ENCODE results near the gene SYNDIG1.

SYNDIG1 gene

DNA sequence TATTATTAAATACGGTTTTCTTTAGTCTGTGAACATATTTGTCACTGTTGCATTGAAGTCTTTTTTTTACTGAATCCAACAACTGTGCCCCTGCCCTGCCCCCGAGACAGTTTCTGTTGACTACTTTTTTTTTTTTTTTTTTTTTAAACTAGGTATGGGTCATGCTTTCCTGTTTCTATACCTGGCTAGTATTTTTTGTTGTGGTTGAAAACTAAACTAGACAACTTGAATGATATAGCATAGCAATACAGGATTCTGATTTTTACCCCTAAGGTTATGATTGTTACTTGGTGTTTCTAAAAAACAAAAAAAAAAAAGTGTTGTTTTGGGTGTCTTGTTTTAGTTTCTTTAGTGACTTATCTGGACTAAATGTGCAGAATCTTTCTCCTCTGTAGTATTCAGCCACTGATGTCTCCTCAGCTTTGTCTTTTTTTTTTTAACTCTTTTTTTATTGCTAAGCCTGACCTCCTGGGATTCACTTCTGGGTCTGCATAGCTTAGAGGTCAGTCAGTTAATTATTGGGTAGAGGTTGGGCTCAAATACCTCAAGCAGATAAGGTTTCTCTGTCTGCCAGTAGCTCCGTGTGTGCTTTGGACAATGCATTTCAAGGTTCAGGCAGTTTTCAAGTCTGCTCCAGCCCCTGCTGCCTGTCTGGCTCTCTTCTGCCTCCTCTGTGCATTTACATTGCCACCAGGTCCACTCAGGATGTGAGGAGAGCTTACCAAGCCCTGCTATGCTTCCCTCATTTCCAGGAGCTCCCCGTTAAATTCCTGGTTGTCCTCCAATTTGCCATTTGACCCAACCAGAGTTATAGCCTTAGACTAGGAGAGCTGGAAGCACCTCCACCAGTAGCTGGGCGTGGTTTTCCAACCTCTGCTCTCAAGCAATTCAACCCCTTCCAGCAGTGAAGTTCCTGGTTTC lies 91.4 kb downstream of the SYNDIG1 start:
- DNase-seq: no peak

- DNase-seq: no peak
Observed at GRCh38 chr20:24565835-24566351, 96.5 kb downstream of the SYNDIG1 start.

DNA sequence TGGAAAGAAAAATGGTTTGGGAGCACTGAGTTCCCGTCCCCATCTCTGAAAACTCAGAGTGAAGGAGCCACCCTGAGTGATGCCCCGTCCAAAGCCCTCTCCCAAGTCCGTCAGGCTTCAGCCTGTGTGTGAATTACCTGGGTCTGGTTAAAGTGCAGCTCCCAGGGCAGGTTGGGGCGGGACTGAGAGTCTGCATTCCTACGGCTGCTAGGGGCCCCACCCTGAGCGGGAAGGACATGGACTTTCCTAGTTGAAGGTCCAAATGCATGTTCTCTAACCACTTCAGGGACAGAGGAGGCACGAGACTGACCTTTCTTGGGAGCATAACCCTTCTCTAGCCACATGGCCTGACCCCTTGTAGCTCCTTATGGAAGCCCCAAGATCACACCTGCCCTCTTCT lies 97.2 kb downstream of the SYNDIG1 start:
- DNase-seq: no peak

DNA sequence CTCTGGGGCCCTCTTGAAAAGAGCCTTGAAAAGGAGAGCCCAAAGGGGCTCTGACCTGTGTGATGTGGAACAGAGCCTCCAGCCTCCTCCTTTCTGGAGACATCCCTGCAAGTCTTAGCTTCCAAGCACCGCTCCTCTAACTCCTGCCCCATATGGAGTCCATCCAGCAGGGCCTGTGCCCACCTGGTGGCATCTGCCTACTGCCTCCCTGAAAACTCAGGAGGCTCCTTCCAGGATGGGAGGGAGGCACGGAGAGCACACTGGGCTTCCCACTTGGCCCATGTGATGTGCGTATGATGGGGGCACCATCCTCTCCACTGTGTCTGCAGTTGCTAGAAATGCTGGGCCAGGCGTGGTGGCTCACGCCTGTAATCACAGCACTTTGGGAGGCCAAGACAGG lies 98.1 kb downstream of the SYNDIG1 start:
- DNase-seq: no peak

- no peak for DNase-seq
Observed at GRCh38 chr20:24568842-24569241, 99.4 kb downstream of the SYNDIG1 start.

- DNase-seq: no peak
Observed at GRCh38 chr20:24571159-24571558, 101.7 kb downstream of the SYNDIG1 start.

DNA sequence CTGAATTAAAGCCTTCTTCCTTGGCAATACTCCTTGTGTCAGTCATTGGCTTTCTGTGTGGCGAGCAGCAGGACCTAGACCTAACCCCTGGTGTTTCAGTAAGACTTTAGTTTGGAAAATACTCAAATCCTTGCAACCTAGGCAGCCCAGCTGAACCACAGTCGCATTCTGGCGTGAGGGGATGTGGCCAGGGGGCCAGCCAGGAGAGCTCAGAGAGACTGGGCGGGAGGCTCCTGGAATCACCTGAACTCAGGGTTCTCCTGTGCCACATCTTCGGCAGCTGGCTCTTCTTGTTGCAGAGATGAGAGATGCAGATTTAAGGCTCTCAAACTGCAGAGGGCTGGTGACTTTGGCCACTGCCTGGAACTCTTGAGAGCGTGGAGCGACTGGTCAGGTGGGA lies 102.7 kb downstream of the SYNDIG1 start:
- DNase-seq: no peak

DNA sequence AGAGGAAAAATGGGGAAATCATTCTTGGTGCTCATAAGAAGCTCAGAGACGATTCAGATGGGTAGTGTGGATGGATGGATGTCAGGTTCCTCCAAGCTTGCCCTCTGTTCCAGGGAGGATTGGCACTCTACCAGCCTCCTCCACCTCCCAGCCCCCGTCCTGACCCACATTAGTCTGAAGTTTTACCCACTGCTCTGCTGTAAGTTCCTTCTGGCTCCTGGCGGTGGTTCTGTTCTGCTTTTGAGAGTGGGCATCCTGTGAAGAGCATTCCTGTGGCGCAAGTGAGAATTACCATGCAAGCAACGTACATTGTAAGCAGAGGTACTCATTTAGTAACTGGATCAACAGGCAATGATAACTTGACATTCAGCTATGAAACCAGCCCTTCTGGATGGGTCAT lies 103.4 kb downstream of the SYNDIG1 start:
- DNase-seq: peak in 1 of 51 donors; percentile 16

DNA sequence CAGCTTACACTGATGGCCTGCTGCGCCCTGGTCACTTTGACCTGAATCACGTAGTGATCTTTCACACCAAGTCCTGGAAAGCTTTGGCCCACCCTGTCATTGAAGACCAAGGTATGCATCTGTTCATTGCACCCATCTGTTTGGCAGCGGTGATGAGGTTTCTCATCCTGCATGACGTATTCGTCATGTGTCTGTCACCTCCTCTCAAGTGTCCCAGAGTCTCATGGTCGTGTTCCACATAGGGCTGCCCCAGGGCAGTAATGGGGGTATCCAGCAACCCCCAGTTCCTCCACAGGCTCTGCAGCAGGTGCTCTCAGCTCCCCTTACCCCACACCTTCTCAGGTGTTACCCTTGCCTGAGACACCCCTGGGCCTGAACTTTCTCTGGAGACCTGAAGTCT lies 104.1 kb downstream of the SYNDIG1 start:
- no peak for DNase-seq

- DNase-seq: no peak
Observed at GRCh38 chr20:24574307-24574706, 104.9 kb downstream of the SYNDIG1 start.

DNA sequence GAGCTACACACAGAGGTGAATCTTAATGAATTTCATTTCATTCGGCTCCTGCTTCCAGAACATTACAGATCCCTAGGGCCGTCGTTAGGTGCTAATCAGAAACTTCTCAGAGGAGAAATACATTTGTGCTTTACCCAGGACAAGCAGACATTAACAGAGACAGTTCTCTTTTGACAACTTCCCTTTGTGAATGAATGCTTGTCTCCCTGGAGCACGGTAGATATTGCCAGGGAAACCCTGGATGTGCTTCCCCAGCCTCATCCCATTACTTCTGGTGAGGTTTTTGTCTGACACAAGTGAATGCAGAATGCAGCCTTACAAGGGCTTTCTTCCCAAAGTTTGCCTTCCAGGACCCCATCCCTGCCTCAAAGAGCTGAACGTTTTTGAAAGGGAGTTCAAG lies 105.4 kb downstream of the SYNDIG1 start:
- no peak for DNase-seq

DNA sequence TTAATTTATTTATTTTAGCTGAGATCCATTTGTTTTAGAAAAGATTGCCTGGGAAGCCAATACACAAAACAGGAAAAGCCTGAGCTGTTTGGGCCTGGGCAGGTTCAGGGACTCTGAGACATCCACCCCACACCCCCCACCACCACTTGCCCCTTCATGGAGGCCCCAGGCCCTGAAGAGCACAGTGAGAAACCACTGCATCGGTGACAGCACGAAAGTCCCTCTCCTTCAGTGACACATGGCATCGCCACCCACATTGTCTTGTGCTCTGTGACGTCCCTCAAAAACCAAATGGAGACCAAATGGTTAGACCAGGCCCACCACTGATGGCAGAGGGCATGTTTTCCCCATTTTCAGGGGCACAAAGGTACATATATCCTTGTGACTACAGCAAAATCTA lies 106.4 kb downstream of the SYNDIG1 start:
- no peak for DNase-seq

GRCh38 chr20:24576447-24576846 lies 107.0 kb downstream of the SYNDIG1 start:
- no peak for DNase-seq

GRCh38 chr20:24577271-24577909 lies 108.0 kb downstream of the SYNDIG1 start:
- DNase-seq: no peak

DNA sequence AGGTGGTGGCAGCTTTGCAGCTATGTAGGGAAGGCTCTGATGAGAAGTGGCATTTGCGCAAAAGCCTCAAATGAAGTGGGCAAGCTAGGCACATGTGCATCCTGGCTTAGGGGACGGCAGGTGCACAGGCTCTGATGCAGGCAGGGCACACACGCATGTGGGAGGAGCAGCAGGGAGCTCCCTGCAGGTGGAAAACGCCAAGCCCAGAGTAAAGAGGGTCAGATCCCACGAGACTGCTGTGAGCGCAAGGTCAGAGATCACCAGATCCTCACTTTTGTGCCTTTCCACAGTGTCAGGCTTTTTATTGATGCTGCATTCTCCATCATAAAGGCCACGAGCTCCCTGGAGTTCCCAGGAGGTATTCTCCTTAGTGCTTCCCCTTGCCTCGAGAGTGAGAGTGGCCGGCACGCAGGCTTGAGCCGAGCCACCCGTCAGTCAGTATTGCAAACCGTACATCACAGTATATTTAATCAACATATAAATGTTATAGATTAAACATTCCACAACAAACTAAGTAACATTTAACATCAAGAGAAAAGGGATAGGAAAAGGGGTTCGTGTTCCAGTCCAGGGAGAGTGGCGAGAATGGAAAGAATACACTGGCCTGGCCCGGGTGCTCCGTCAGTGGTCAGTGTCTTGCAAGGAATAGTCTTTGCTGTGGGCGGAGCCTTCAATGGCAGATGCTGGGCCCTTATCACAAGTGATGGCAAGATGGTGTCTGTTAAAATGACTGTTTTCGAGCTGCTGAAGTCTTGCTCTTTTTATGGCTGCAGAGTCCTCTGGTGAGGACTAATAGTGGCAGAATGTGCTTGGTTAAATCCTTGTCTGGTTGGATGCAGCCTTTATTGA lies 109.4 kb downstream of the SYNDIG1 start:
- no peak for DNase-seq

GRCh38 chr20:24579475-24579874 lies 110.0 kb downstream of the SYNDIG1 start:
- DNase-seq: no peak

- DNase-seq: no peak
Observed at GRCh38 chr20:24580006-24580405, 110.6 kb downstream of the SYNDIG1 start.

- peak in 1 of 51 donors; percentile 45 for DNase-seq
Observed at GRCh38 chr20:24580855-24581254, 111.4 kb downstream of the SYNDIG1 start.

GRCh38 chr20:24581443-24582170 lies 112.2 kb downstream of the SYNDIG1 start:
- no peak for DNase-seq

DNA sequence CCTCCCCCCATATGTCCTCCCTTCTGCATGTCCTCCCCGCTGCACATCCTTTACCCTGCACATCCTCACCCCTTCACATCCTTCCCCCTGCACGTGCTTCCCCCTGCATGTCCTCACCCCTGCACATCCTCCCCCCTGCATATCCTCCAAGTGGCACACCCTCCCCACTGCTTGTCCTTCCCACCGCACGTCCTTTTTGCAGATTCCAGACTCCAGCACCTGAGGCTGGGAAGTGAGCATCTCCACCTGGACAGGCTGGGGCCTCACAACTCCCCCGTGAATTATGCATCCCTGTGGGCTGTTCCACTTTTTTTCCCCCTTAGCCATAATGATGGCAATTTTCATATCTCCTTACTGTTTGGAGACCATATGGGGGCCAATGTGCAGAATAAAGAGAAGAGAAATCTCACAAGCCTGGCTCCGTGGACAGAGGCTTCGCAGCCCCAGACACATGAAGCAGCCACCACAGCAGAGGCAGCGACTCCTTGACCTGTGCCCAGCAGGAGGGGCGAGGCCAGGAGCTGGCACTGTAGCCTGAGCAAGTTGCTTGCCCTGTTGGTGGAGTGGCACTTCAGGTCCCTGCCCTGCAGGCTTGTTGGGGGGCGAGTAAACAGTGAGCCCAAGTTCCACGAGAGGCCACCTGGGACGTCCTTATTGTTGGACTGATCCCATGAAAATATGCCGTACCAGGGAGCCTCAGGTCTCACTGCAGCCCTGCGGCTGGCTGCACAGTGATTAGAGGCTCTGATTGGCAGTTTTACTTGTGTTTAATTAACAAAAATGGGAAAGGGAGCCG lies 113.1 kb downstream of the SYNDIG1 start:
- no peak for DNase-seq
